Measurements from ENCODE around the gene NEGR1.

The NEGR1 gene

DNA sequence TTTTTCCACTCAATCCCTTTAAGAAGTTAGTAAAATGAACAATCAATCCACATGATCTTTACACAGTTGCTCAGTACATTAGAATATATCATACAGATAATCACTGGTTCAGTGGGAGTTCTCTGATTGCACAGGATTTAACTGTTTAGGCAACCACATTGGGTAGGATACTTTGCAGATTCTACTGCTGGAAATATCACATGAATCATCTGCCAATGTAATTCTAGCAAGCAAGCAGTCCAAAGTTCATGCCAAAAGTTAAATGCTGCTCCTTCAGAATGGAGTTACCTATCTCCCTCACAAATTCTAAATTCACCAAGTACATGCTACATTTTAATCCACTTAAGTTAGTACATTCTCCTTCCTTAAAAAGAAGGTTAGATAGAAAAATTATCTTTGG is 52.4 kb downstream of the NEGR1 start:
- DNase-seq: no peak

DNA sequence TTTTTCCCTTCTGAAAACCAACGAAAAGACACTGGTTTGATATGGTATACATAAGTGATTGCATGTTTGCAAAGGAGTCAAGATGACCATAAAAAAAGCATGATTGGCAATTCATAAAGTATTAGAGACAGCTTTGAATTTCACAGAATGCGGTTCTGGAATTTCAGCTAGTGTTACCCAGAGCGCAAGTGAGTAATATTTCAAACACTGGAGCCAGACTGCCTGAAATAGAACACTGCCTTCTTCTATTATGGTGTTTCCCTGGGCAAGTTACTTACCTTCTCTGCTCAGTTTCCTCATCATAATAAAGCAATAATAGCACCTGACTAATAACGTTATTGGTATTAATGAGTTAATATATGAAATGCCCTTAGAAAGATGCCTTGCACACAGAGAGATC is 54.7 kb downstream of the NEGR1 start:
- no peak for DNase-seq

- no peak for DNase-seq
Observed at GRCh38 chr1:72224506-72224905, 57.8 kb downstream of the NEGR1 start.

GRCh38 chr1:72221811-72222210 is 60.5 kb downstream of the NEGR1 start:
- no peak for DNase-seq

DNA sequence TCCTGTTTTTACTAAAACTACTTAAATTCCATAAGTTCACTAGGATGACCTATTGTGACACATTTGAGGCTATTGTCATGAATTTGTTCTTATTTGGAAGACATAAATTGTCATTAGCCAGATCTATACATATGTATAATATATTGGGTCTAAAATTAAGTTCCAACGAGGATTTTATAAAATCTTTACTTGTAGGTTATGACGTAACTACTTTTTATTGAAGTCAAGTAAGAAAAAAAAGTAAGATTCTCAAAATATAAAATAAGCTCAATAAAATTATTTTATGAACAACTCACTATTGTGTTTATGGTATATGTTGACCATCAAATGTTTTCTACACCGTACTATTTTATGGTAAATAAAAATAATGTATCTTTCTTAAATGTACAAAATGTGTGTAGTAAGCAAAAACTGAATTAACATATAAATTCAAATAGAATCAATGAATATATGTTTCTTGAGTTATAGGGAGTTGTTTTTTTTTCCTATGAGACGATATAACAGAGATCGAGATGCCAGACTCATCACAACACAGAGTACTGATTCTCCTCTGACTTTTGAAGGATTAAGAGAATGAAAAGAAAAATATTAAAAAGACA is 64.1 kb downstream of the NEGR1 start:
- no peak for DNase-seq

GRCh38 chr1:72207059-72207458 is 75.3 kb downstream of the NEGR1 start:
- no peak for DNase-seq

- no peak for DNase-seq
Observed at GRCh38 chr1:72202761-72203160, 79.6 kb downstream of the NEGR1 start.

GRCh38 chr1:72197786-72198185 is 84.6 kb downstream of the NEGR1 start:
- no peak for DNase-seq

GRCh38 chr1:72186733-72187307 is 95.5 kb downstream of the NEGR1 start:
- DNase-seq: no peak

GRCh38 chr1:72184099-72184701 is 98.1 kb downstream of the NEGR1 start:
- no peak for DNase-seq

- DNase-seq: no peak
Observed at GRCh38 chr1:72182859-72183258, 99.5 kb downstream of the NEGR1 start.

- no peak for DNase-seq
Observed at GRCh38 chr1:72178266-72178665, 104.1 kb downstream of the NEGR1 start.

GRCh38 chr1:72177711-72178110 is 104.6 kb downstream of the NEGR1 start:
- DNase-seq: no peak

DNA sequence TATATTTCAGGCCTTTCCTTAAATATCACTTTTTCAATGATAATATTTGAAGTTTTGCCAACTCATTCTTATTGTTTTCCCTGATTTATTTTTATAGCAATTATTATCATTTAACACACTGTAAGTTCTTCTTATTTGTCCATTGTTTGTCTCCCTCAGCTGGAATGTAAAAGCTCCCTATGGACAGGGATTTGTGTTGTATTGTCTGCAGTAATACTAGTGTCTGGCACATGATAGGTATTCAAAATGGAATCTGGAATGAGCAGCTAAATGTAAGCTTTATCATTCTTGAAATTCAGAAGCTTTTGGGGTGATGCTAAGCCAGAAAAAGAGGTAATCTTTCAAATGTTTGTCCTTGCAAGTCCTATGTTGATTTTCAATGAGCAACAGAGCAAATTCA is 112.1 kb downstream of the NEGR1 start:
- DNase-seq: no peak

DNA sequence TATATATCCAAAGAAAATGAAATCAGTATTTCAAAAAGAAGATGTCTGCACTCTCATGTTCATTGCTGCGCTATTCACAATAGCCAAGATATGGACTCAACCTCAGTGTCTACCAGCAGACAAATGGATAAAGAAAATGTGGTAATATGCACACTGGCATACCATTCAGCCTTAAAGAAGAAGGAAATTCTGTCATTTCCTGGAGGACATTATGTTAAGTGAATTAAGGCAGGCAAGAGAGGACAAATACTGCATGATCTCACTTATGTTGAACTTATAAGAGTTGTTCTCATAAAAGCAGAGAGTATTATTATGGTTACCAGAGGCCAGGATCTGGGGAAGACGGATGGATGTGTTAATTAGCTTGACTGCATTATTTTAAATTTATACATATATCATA is 115.9 kb downstream of the NEGR1 start:
- DNase-seq: no peak

DNA sequence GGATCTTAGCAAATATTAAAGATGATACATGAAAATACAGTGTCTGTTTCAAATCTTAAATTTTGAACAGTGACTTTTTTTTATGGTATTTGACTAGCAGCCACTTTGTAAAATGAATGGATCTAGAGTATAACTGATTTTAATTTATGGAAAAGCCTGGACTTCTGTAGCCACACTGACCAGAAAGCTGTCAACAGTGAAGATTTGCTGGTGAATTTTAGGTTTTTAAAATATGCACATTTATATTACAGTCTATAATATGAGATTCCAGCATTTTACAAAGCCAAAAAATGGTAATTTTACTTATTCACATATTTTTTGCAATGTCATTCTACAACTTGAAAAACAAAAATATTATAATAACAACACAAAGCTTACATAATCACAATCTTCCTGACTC is 131.8 kb downstream of the NEGR1 start:
- DNase-seq: no peak

GRCh38 chr1:72141875-72142274 is 140.5 kb downstream of the NEGR1 start:
- no peak for DNase-seq

DNA sequence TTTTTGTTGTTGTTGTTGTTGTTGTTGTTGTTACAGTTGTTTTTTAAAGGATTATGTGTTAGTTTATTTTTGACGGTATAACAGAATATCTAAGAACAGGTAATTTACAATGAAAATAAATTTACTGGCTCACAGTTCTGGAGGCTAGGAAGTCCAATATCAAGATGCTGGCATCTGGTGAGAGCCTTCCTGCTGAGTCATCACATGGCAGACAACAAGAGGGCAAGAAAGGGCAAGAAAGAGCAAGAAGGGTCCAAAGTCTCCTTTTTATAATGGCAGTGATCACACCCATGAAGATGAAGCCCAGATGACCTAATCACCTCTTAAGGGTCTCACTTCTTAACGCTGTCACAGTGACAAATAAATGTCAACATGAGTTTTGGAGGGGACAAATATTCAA is 142.1 kb downstream of the NEGR1 start:
- no peak for DNase-seq

GRCh38 chr1:72137656-72138055 is 144.7 kb downstream of the NEGR1 start:
- DNase-seq: no peak

GRCh38 chr1:72129869-72130268 is 152.5 kb downstream of the NEGR1 start:
- DNase-seq: no peak

- DNase-seq: no peak
Observed at GRCh38 chr1:72122099-72122880, 160.0 kb downstream of the NEGR1 start.

GRCh38 chr1:72119491-72119890 is 162.8 kb downstream of the NEGR1 start:
- DNase-seq: no peak

DNA sequence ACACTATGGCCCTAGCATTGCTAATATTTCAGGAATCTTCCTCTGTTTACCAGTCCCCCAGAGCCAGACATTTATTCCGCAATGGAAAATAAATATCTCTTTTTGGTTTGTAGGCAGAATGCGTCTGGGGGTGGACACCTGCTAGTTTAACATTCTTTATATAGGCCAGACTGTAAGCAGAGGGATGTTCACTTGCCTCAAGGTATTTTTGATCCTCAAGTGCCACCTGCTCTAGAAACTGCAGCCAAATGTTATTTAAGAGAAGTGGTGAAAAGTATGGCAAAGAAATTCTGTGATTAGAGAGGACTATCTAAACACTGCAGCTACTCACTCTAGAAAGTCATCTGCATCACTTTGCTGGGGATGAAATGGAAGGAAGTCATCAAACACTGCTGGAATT is 164.7 kb downstream of the NEGR1 start:
- DNase-seq: no peak

GRCh38 chr1:72115290-72115689 is 167.0 kb downstream of the NEGR1 start:
- DNase-seq: no peak
